Liver (tissue), 9 donors: Measurements from ENCODE around the gene WNT3A. TPM values are rescaled to one million over a fixed set of nuclear protein-coding genes. Genes with fewer than 3 reads are reported as not detected.

Source experiments
- DNase-seq: peaks from one replicate; pipeline ENCODE4 v3.0.0-alpha.2; 2017; ENCODE audit warnings: low spot score
- H3K27ac ChIP-seq, 2 donors: one replicate each; pipeline ENCODE4 v1.7.0; 2013; ENCODE audit warnings: inconsistent platforms in 2 of 2, low read length in 2 of 2, control low read depth in 1 of 2, low read depth in 1 of 2, mild to moderate bottlenecking in 1 of 2
- H3K27me3 ChIP-seq, 4 donors: one replicate each; pipeline versions ENCODE4 v1.6.1 to v1.7.0; 2013; ENCODE audit warnings: low read length in 3 of 4, inconsistent platforms in 1 of 4, mild to moderate bottlenecking in 1 of 4, moderate library complexity in 1 of 4; ENCODE audit not compliant: control insufficient read depth in 4 of 4, insufficient read depth in 4 of 4
- H3K36me3 ChIP-seq, 4 donors: one replicate each; pipeline versions ENCODE4 v1.6.1 to v1.7.0; 2013; ENCODE audit warnings: low read length in 3 of 4, mild to moderate bottlenecking in 3 of 4, low read depth in 1 of 4, moderate library complexity in 1 of 4; ENCODE audit not compliant: control insufficient read depth in 4 of 4, insufficient read depth in 3 of 4
- H3K4me1 ChIP-seq, 4 donors: one replicate each; pipeline versions ENCODE4 v1.6.1 to v1.7.0; 2013; ENCODE audit warnings: low read length in 3 of 4, mild to moderate bottlenecking in 3 of 4, moderate library complexity in 1 of 4; ENCODE audit not compliant: control insufficient read depth in 4 of 4, insufficient read depth in 4 of 4
- H3K4me3 ChIP-seq, 3 donors: one replicate each; pipeline versions ENCODE4 v1.6.1 to v1.7.0; 2013; ENCODE audit warnings: low read length in 3 of 3, control low read depth in 1 of 3, low read depth in 1 of 3, mild to moderate bottlenecking in 1 of 3
- H3K9ac ChIP-seq, 2 donors: one replicate each; pipeline ENCODE4 v1.7.0; 2013; ENCODE audit warnings: low read length in 2 of 2, mild to moderate bottlenecking in 2 of 2, moderate library complexity in 2 of 2, control low read depth in 1 of 2, low read depth in 1 of 2
- H3K9me3 ChIP-seq, 4 donors: one replicate each; pipeline versions ENCODE4 v1.6.1 to v1.7.0; 2013; ENCODE audit warnings: low read length in 3 of 4; ENCODE audit not compliant: control insufficient read depth in 4 of 4
- CTCF ChIP-seq: fragments of 150-350 bp; IDR thresholded peaks from 2 replicates; pipeline ENCODE4 v1.5.1; 2017; ENCODE audit warnings: improper control_type of control experiment, low read depth, low read length; ENCODE audit not compliant: missing input control
- EGR1 ChIP-seq, 2 donors: IDR thresholded peaks; 2 replicates each; pipeline ENCODE4 v1.6.1; 2016 to 2018; ENCODE audit warnings: antibody characterized with exemption in 2 of 2, low read depth in 2 of 2
- FOXA2 ChIP-seq: IDR thresholded peaks from 2 replicates; pipeline ENCODE4 v1.6.1; 2016; ENCODE audit warnings: antibody characterized with exemption
- HNF4A ChIP-seq, 2 donors: conservative IDR thresholded peaks; 2 replicates each; pipeline ENCODE4 v1.6.1; 2016; ENCODE audit warnings: antibody characterized with exemption in 2 of 2, mild to moderate bottlenecking in 2 of 2
- HNF4G ChIP-seq: IDR thresholded peaks from 2 replicates; pipeline ENCODE4 v1.6.1; 2016; ENCODE audit warnings: antibody characterized with exemption
- JUND ChIP-seq, 2 donors: IDR thresholded peaks; 2 replicates each; pipeline ENCODE4 v1.6.1; 2016; ENCODE audit warnings: antibody characterized with exemption in 2 of 2
- MAX ChIP-seq: IDR thresholded peaks from 2 replicates; pipeline ENCODE4 v1.6.1; 2016; ENCODE audit warnings: antibody characterized with exemption
- NR2F2 ChIP-seq: IDR thresholded peaks from 2 replicates; pipeline ENCODE4 v1.6.1; 2016; ENCODE audit warnings: antibody characterized with exemption
- RAD21 ChIP-seq, 2 donors: IDR thresholded peaks; 2 replicates each; pipeline ENCODE4 v1.6.1; 2016; ENCODE audit warnings: antibody characterized with exemption in 2 of 2, mild to moderate bottlenecking in 2 of 2
- RXRA ChIP-seq, 2 donors: IDR thresholded peaks; 2 replicates each; pipeline ENCODE4 v1.6.1; 2017 to 2018; ENCODE audit warnings: antibody characterized with exemption in 2 of 2, mild to moderate bottlenecking in 1 of 2
- SP1 ChIP-seq: IDR thresholded peaks from 2 replicates; pipeline ENCODE4 v1.6.1; 2018; ENCODE audit warnings: antibody characterized with exemption, mild to moderate bottlenecking
- TAF1 ChIP-seq: conservative IDR thresholded peaks from 2 replicates; pipeline ENCODE4 v1.6.1; 2016; ENCODE audit warnings: antibody characterized with exemption, mild to moderate bottlenecking
- ZBTB33 ChIP-seq: IDR thresholded peaks from 2 replicates; pipeline ENCODE4 v1.6.1; 2016; ENCODE audit warnings: antibody characterized with exemption
- WGBS: extraction: QIAGEN DNeasy Blood & Tissue Kit; methylation state at CpG from one replicate; pipeline ENCODE4 v1.1.7; 2013; 5-methylcytosine and 5-hydroxymethylcytosine counted together
- polyA plus RNA-seq, 2 donors: library from polyadenylated mRNA; stranded (reverse) in 1 of 2; unstranded in 1 of 2; fragments of 200-250 nt in 1 of 2; fragments of >200 nt in 1 of 2; fragmentation: Nextera tagmentation in 1 of 2; extraction: Ambion mirVana in 1 of 2; gene quantifications; one replicate each; pipeline versions ENCODE4 v1.2.1 to v1.2.3, GENCODE V29; 2013 to 2015
- total RNA-seq, 2 donors: library from RNA; depleted of rRNA; stranded (reverse); fragments of >200 nt; gene quantifications; one replicate each; pipeline ENCODE4 v1.2.3, GENCODE V29; 2014
- TF ChIP-seq, protein P1 (sequence below): IDR thresholded peaks from 2 replicates; pipeline ENCODE4 v1.6.1; 2016; ENCODE audit warnings: antibody characterized with exemption, mild to moderate bottlenecking
- TF ChIP-seq, protein P2 (sequence below): IDR thresholded peaks from 2 replicates; pipeline ENCODE4 v1.6.1; 2016; ENCODE audit warnings: antibody characterized with exemption
- donor health status: healthy.
- donor health status: healthy.
- donor health status: healthy.
- donor health status: healthy.
- donor health status: healthy.

Gene WNT3A
- total and polyA plus RNA-seq, 4 donors: not detected

DNA sequence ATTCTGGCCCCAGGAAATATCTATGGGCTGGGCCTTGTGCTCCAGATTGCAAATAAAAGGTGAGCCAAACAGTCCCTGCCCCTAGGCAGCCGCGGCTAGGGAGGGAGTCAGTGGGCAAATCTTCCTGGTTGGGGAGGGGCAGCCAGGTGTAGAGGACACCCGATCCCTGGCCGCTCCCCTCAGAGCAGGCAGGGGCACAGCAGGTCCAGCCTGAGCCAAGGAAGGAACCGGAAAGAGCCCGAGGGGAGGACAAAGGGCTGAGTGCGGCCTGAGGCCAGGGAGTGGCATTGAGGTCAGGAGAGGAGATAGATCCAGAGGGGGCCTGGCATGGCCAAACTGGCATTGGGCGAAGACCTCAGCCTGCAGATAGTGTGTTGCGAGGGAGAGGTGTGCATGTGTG is 39.1 kb downstream of the WNT3A start:
- Histone ChIP-seq H3K27ac (no peak overlapping the region), H3K27me3 (no peaks in the 10 kb centered on the region), H3K4me3 (no peak overlapping the region), H3K9ac (no peak overlapping the region), H3K9me3 (no peaks in the 10 kb centered on the region), H3K4me1 (no peaks in the 10 kb centered on the region), H3K36me3 (no peaks in the 10 kb centered on the region)
- TF ChIP-seq, protein P1, sequence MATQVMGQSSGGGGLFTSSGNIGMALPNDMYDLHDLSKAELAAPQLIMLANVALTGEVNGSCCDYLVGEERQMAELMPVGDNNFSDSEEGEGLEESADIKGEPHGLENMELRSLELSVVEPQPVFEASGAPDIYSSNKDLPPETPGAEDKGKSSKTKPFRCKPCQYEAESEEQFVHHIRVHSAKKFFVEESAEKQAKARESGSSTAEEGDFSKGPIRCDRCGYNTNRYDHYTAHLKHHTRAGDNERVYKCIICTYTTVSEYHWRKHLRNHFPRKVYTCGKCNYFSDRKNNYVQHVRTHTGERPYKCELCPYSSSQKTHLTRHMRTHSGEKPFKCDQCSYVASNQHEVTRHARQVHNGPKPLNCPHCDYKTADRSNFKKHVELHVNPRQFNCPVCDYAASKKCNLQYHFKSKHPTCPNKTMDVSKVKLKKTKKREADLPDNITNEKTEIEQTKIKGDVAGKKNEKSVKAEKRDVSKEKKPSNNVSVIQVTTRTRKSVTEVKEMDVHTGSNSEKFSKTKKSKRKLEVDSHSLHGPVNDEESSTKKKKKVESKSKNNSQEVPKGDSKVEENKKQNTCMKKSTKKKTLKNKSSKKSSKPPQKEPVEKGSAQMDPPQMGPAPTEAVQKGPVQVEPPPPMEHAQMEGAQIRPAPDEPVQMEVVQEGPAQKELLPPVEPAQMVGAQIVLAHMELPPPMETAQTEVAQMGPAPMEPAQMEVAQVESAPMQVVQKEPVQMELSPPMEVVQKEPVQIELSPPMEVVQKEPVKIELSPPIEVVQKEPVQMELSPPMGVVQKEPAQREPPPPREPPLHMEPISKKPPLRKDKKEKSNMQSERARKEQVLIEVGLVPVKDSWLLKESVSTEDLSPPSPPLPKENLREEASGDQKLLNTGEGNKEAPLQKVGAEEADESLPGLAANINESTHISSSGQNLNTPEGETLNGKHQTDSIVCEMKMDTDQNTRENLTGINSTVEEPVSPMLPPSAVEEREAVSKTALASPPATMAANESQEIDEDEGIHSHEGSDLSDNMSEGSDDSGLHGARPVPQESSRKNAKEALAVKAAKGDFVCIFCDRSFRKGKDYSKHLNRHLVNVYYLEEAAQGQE: no peak
- TF ChIP-seq HNF4A (conservative IDR thresholded peaks at IDR 0.05) (no peak), JUND (IDR thresholded peaks at IDR 0.05) (no peak), CTCF (no peak), NR2F2 (no peak), HNF4G (no peak), TAF1 (no peak), SP1 (no peak), MAX (no peak)
- TF ChIP-seq, protein P2, sequence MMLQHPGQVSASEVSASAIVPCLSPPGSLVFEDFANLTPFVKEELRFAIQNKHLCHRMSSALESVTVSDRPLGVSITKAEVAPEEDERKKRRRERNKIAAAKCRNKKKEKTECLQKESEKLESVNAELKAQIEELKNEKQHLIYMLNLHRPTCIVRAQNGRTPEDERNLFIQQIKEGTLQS: no peak
- whole genome bisulfite sequencing: 69% methylated on average over 9 of the region's 9 CpGs
- DNase-seq: no peak

DNA sequence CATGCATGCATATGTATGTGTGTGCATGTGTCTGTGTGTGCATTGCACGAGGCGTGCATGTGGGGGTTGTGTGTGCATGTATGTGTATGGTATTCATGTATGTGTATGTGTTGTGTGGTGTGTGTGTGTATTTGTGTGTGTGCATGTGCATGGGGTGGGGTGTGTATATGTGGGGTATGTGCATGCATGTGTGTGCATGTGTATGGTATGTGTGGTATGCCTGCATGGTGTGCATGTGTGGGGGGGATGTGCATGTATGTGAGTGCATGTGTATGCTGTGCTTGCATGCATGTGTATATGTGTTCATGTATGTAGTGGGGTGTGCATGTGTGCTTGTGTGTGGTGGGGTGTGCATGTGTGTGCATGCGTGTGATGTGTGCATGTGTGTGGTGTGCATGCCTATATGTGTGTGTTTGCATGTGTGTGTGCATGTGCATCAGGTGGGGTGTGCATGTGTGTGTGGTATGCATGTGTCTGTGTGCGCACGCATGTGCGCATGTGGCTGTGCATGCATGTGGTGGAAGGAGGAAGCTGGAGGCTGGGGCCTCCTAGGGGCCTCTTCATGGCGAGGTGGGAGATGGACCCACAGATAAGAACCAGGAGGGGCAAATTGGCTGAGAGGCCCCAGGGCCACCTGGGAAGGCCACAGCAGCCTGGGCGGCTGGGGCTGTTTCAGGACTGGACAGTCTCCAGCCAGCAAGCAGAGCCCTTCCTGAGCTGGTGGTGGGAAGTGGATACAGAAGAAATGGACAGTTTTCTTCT is 39.8 kb downstream of the WNT3A start:
- H3K9me3 ChIP-seq: no peaks in the 10 kb centered on the region
- H3K27ac ChIP-seq: no peak overlapping the region
- H3K27me3 ChIP-seq: no peaks in the 10 kb centered on the region
- no peak overlapping the region for H3K9ac ChIP-seq
- TF ChIP-seq ZBTB33 (no peak), JUND (IDR thresholded peaks at IDR 0.05) (no peak), TAF1 (no peak), RAD21 (IDR thresholded peaks at IDR 0.05) (no peak), CTCF (no peak), SP1 (no peak), FOXA2 (no peak), EGR1 (IDR thresholded peaks at IDR 0.05; ENCODE audit: low read depth in 2 of 2) (no peak), RXRA (IDR thresholded peaks at IDR 0.05) (no peak), HNF4A (conservative IDR thresholded peaks at IDR 0.05) (no peak), NR2F2 (no peak)
- TF ChIP-seq, protein P2: no peak
- 96% methylated on average over 8 of the region's 8 CpGs for WGBS
- no peaks in the 10 kb centered on the region for H3K4me1 ChIP-seq
- no peak overlapping the region for H3K4me3 ChIP-seq
- DNase-seq: no peak
- no peaks in the 10 kb centered on the region for H3K36me3 ChIP-seq
